GM18951 (cell line): Measurements from ENCODE around the gene IQCE.

Experiments used
- POLR2A ChIP-seq: IDR thresholded peaks from 4 replicates; pipeline ENCODE4 v1.6.1; 2011; ENCODE audit warnings: mild to moderate bottlenecking; ENCODE audit not compliant: insufficient read length, insufficient read depth; ENCODE audit errors: extremely low read depth
- in situ Hi-C: fragments of 300-500 bp; cut with MboI; formaldehyde crosslinking; loops from one replicate; pipeline ENCODE4 v1.12.0; 2022; ENCODE audit warnings: low sequenced_read_pairs, mixed read lengths, inconsistent platforms; ENCODE audit not compliant: unreplicated experiment

The IQCE gene

DNA sequence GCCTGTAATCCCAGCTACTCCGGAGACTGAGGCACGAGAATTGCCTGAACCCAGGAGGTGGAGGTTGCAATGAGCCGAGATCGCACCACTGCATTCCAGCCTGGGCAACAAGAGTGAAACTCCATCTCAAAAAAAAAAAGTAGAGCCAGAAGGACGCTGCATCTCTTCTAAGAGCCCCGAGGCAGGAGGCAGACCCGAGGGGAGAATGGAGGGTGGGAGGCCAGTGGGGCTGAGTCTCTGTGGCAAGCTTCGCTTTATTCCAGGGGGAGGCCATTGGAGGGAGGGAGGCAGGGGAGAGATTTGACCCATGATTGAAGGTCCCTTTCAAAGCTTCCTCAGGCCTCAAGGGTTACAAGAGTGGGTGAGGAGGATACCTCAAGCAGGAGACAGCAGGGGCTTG, 91.7 kb downstream of the IQCE start:
- no peak for TF ChIP-seq POLR2A
- in situ Hi-C loops = no loop called here

DNA sequence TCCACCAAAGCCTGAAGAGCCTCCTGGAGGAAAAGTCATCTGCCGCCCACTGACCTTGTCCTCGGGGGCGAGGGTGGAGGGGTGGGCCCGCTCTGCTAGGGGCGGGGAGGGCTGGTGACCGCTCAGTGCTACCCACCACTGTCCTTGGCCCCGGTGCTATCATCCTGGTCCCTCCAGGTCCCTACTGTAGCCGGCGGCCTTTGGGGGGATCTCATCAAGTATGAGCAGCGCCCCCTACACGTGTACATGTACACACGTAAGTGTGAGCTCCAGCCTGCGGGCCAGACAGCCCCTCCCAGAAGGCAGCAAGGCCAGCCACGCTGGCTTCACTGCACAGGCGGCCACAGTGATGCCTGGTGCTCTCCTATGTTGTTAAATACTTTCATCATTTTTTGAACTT, 92.6 kb downstream of the IQCE start:
- in situ Hi-C loops = no loop called here

DNA sequence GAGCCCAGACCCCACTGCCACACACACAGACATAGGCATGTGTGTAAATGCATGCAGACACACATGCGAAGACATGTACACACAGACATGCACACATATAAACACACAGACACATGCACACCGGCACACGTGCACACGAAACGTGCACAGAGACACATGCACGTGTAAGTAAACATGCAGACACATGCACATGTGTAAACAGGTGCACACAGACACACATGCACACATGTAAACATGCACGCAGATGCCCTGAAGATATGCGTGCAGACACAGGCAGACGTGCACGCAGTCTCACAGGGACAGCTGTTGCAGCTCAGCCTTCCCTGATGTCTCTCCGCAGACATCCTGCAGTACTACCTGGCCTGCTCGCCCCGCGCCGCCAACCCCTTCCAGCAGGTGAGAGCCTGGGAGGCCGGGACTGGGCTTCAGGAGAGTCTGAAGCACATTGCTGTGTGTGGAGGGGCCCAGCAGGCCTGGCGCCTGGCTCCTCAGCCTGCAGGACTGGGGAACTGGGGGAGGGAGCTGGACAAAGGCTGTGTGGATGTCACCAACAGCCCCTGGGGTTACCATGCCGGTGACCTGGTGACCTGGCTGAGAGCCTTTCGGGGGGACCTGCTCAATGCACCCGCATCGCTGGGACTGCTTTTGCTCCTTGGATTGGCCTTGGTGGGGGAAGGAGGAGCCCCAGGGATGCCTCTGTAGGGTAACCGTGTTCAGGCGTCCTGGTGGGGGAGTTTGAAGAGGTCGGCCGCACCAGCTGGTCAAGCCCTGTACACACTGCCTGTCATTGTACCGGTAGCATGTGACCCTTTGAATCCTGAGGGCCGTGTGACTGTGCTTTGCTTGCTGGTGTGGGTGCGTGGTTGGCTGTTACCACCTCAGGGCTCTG, 93.3 kb downstream of the IQCE start:
- in situ Hi-C loops = no loop called here
- TF ChIP-seq POLR2A = no peak

More for the DNA sequence above, 92.6 kb downstream of the IQCE start:
- TF ChIP-seq POLR2A = no peak

DNA sequence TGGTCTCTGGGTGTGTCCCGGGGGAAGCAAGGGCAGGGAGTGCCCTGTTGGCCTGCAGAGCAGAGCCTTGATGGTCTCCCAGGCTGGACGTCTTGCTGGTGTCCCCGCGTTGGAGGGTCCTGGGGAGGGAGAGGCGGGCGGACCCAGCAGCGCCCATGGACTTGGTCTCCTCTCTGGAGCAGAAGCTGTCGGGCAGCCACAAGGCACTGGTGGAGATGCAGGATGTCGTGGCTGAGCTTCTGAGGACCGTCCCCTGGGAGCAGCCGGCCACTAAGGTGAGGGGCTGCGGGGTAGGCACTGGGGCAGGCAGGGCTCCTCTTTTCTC, 93.9 kb downstream of the IQCE start:
- no peak for TF ChIP-seq POLR2A
- in situ Hi-C loops = no loop called here

DNA sequence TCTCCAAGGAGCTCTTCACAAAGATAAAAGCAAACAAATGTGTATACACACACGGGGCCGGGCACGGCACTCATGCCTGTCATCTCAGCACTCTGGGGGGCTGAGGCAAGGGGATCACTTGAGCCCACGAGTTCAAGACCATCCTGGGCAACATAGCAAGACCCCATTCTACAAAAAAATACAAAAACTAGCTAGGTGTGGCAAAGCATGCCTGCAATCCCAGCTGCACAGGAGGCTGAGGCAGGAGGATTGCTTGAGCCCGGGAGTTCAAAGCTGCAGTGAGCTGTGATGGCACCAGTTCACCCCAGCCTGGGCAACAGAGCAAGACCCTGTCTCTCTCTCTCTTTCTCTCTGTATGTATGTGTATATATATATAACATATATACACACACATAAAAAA, 95.3 kb downstream of the IQCE start:
- in situ Hi-C loops = no loop called here
- no peak for TF ChIP-seq POLR2A

DNA sequence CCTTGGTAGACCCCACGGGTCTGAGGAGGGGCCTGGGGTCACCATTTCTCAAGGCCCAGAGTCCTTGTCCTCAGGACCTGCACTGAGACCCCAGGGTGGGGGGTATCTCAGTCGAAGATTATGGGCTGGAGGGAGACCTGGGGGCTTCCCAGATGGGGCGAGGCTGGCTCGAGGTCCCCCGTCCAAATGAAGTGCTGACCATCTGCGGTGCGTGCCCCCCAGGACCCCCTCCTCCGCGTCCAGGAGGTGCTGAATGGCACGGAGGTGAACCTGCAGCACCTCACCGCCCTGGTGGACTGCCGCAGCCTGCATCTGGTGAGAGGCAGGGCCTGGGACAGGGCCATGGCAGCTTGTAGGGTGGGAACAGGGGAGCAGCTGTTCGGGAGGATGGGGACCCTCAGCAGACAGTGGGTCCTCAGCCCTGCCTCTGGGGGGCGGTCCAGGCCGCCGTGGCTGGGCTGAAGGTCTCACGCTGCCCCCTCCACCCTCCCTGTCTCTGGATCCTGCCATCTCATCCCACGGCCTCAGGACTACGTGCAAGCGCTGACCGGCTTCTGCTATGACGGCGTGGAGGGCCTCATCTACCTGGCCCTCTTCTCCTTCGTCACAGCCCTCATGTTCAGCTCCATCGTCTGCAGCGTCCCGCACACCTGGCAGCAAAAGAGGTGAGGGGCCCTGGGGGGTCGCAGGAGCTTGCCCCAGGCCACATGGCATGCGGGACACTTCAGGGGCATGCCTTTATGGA, 97.3 kb downstream of the IQCE start:
- TF ChIP-seq POLR2A = no peak

DNA sequence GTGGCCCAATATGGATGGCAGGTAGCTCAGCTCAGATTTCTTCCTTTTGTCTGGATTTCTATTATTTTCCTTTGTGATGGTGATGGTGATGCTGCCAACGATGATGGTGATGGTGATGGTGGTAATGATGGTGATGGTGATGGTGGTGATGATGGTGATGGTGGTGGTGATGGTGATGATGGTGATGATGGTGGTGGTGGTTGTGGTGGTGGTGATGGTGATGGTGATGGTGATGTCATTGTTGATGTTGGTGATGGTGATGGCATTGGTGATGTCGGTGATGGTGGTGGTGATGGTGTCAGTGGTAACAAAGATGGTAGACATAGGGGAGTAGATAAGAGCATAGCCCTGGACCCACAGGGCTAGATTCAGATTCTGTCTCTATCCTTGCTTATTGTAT, 98.4 kb downstream of the IQCE start:
- in situ Hi-C loops = no loop called here
- TF ChIP-seq POLR2A = no peak

More for the DNA sequence above, 97.3 kb downstream of the IQCE start:
- in situ Hi-C loops = no loop called here

DNA sequence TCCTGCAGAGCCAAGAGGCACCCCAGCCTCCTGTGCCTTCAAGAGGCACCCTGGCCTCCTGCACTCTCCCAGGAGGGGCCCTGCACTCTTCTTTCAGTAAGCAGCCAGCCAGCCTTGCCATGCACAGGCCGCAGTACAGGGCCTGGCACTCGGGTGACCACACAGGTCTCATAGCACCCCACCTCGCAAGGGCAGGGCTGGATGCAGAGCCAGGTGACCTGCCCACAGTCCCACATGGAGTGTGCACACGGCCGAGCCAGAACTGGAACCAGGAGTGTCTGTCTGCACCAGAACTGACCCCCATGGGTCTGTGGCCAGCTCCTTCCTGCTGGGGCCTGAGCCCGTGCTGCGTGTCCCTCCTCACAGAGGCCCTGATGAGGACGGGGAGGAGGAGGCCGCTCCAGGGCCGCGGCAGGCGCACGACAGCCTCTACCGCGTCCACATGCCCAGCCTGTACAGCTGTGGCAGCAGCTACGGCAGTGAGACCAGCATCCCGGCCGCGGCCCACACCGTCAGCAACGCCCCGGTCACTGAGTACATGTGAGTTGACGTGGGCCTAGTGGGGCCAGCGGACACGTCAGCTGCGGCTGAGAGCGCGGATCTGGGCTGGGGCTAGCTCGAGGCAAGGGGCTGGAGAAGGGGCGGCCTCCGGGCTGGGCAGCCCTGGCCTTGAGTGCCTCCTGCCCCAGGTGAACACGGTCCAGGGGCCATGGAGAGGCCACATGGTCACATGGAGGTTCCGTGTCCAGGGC, 99.3 kb downstream of the IQCE start:
- in situ Hi-C loops = no loop called here
- TF ChIP-seq POLR2A = no peak

DNA sequence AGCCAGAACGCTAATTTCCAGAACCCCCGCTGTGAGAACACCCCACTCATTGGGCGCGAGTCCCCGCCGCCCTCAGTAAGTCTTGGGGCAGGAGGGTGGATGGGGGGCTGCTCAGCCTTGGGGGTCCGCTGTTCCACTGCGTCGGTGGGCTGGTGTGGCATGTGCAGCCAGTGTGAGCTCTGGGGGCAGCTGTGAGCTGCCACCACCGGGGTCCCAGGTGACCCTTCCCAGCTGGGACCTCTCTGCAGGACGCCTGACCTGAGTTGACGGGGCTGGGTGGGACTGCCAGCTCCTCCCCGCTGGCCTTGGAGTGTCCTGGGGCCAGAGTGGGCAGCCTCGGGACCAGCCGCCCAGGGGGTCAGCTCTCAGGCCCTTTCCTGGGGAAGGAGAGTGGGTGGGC, 100.2 kb downstream of the IQCE start:
- no peak for TF ChIP-seq POLR2A
- in situ Hi-C loops = no loop called here

DNA sequence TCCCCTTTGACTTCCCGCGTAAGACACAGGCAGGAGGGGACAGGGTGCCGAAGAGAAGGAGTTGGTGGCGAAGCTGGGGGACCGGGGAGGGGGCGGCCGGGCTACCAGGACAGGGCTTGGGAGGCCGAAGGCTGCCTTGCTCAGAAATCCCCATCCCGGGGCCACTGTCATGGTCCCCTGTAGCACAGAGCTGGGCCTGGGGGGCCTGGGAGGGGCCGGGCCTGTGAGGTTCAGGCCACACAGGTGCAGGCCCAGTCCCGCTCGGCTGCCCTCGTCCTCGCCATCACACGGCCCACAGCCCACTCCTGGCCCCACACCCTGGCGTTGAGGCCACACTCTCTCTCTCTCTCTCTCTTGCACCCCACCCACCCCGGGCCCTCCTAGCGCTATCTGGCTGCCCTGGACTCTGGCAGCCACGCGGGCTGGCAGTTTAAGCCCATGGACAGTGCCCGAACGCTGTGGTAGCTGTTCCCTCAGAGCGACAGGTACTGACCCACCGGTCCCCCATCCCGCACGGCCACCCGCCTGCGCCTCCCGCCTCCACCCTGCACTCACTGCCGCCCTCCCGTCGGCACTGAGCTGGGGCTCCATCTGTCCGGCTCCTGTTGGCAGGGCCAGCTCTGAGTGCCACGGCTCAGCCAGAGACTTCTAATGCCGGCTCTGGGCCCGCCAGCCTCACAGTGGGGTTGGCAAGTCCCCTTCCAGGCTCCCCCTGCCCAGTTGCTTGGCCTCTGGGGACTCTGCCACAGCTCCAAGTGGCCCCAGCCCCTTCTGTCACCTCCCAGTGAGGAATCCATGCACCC, 101.0 kb downstream of the IQCE start:
- in situ Hi-C loops = no loop called here
- no peak for TF ChIP-seq POLR2A

DNA sequence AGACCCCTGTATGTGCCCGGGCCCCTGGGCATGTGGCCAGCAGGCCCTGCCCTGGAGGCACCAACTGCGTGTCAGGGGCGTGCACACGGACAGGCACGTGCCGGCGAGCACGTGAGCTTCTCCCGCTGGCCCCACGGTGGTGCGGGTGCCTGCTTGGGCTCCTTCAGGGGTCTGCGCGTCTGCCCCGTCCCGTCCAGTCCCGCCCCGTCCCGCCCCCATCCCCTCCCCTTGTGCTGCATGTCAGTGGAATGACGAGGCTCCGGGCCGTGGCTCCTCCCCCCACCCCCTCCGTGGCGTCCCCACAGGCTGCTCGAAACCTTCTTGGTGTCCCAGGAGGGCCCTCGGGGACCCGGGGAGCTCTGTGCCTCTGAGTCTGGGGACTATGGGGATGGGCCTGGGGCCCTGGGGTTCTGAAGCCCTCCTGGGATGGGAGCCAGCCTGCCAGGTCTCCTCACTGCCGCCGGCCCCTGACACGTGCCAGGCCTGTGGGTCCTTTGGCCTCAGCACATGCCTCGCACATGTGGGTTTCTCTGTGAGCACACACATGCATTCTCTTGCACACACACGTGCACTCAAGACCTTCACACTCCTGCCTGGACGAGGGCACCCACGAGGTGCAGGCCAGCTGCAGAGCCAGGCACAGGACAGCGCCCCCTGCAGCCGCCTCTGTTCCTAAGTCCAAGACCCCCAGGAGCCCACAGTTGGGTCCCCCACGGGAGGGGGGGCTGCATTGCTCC, 101.7 kb downstream of the IQCE start:
- in situ Hi-C loops = no loop called here
- TF ChIP-seq POLR2A = no peak

DNA sequence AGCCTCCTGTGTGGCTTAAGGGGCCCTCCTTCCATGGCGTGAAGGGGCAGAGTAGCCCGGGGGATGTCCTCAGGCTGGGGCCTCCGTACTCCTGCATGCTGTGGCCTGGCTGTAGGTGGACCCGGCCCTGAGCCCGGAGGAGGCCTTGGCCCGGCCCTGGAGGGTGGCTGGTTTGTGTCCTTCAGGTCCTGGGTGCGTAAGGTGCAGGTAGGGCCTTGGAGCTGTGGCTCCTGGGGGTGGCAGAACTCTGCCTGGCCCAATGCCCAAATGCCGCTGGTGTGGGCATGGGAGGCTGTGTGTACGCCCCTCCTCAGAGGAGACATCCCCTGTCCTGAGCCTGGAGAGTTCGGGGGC, 102.3 kb downstream of the IQCE start:
- no peak for TF ChIP-seq POLR2A

DNA sequence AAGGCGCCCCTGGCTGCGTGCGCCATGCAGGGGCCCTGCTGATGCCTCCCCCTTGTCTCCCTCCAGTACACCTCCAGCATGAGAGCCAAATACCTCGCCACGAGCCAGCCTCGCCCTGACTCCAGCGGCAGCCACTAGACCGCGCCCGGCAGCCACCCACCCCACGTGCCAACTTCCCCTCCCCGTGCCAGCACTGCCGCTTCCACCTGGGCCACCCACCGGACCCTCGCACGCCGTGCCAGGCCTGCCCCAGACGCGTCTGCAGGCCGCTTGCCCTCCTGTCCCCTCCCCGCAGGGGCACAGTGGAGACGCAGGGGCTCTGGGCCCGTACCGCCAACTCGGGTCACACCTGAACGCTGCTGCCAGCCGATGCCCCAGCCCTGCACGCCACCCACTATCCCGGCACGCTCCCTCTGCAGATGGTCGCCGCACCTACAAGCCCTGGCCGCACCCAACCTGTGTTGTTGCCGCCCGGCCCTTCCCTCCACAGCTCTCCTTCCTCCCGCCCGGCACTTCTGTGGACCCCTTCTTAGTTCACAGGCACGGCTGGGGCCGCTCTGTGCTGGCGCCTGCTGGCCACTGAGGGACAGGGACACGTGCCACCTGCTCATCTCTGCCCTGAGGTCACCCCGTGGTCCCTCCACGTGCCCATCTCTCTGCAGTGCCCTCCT, 103.0 kb downstream of the IQCE start:
- TF ChIP-seq POLR2A = no peak

More for the DNA sequence above, 102.3 kb downstream of the IQCE start:
- in situ Hi-C loops = no loop called here

More for the DNA sequence above, 103.0 kb downstream of the IQCE start:
- in situ Hi-C loops = no loop called here
